ENCODE results near the gene COLEC11. TPM values are rescaled to one million over a fixed set of nuclear protein-coding genes. Genes with fewer than 3 reads are reported as not detected.

COLEC11 gene
- total RNA-seq, 1 experiment from 2014 or later = 0.39 TPM

DNA sequence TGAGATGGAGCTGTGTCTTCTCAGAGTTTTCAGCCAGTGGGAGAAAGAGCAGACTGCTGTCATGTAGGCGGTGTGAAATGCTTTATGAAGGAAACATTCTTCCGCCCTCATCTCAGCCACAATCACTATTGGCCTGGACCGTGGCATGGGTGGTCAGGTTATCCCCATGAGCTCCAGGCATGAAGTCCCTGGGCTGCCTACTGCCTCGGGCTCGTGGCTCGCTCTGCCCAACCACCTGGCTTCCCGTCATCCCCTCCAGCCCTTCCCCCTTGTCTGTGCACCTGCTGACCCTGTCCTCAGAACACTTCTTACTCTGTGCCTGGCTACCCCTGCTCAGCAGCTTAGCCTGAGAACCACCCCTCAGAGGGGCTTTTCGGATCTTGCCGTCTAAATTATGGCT is 15.5 kb downstream of the COLEC11 start:
- Histone ChIP-seq H3K79me2 (ENCODE audit: insufficient read depth, low read length) (no peaks in the 10 kb centered on the region), H4K8ac (replicated peaks; ENCODE audit: insufficient read length, low read depth, low read length) (no peak overlapping the region), H3K14ac (ENCODE audit: insufficient read depth, low read length) (no peak overlapping the region), H2AK5ac (ENCODE audit: insufficient read length, low read length) (no peak overlapping the region), H2BK5ac (ENCODE audit: insufficient read length, low read length) (no peak overlapping the region), H3K4ac (ENCODE audit: low read depth, low read length) (no peak overlapping the region), H3K27me3 (ENCODE audit: insufficient read depth, low read length) (no peaks in the 10 kb centered on the region), H3K9me3 (ENCODE audit: control insufficient read depth, low read depth, low read length) (no peaks in the 10 kb centered on the region), H3K23ac (ENCODE audit: insufficient read length, low read depth, low read length) (no peak overlapping the region), H3K27ac (ENCODE audit: insufficient read length, low read depth, low read length) (no peak overlapping the region), H3K18ac (ENCODE audit: insufficient read length, low read depth, low read length) (no peak overlapping the region), H3K4me1 (ENCODE audit: insufficient read depth, low read length) (no peaks in the 10 kb centered on the region), H2BK15ac (ENCODE audit: low read depth, low read length) (no peak overlapping the region), H4K91ac (ENCODE audit: insufficient read length, low read depth, low read length) (no peak overlapping the region), H3T11ph (ENCODE audit: low read length) (no peak overlapping the region), H3K9ac (ENCODE audit: extremely low read depth, insufficient read length, low read length) (no peak overlapping the region), H2BK20ac (ENCODE audit: low read depth, low read length, poor library complexity, severe bottlenecking) (no peak overlapping the region), H3K23me2 (ENCODE audit: insufficient read length, low read depth, low read length, poor library complexity, severe bottlenecking) (no peaks in the 10 kb centered on the region), H3K56ac (ENCODE audit: insufficient read length, low read depth, low read length) (no peak overlapping the region), H2AFZ (ENCODE audit: low read length) (no peak overlapping the region), H3K79me1 (ENCODE audit: insufficient read depth, low read depth, low read length, poor library complexity, severe bottlenecking) (no peaks in the 10 kb centered on the region), H4K5ac (ENCODE audit: insufficient read length, low read depth, low read length) (no peak overlapping the region), H2BK120ac (ENCODE audit: low read depth, low read length, poor library complexity, severe bottlenecking) (no peak overlapping the region), H3K4me2 (ENCODE audit: insufficient read depth, insufficient read length, low read length) (no peak overlapping the region), H2BK12ac (ENCODE audit: insufficient read length, low read depth, low read length) (no peak overlapping the region), H4K20me1 (ENCODE audit: control insufficient read depth, insufficient read depth, insufficient read length) (no peaks in the 10 kb centered on the region)
- Mint-ChIP-seq H3K27me3 (ENCODE audit: low read depth) (peaks cover 5% of the 10 kb centered on the region), H3K27ac (no peak overlapping the region), H3K4me3 (no peak overlapping the region), H3K4me1 (peaks cover 9 to 19% of the 10 kb centered on the region in 2 experiments; a peak in 3 of 4 replicates), H3K9me3 (peaks cover 8 to 9% of the 10 kb centered on the region in 2 experiments), H3K36me3 (ENCODE audit: insufficient read depth in 1 of 3, low read depth in 3 of 3) (peaks cover 0 to 9% (median 5%) of the 10 kb centered on the region in 3 experiments; a peak in 6 of 7 replicates)
- no peak for DNase-seq
- WGBS (ENCODE audit: extremely low coverage, insufficient read length, low lambda C conversion rate) = no CpG with 5 or more reads among the region's 9 CpGs
- TF ChIP-seq, protein P1, sequence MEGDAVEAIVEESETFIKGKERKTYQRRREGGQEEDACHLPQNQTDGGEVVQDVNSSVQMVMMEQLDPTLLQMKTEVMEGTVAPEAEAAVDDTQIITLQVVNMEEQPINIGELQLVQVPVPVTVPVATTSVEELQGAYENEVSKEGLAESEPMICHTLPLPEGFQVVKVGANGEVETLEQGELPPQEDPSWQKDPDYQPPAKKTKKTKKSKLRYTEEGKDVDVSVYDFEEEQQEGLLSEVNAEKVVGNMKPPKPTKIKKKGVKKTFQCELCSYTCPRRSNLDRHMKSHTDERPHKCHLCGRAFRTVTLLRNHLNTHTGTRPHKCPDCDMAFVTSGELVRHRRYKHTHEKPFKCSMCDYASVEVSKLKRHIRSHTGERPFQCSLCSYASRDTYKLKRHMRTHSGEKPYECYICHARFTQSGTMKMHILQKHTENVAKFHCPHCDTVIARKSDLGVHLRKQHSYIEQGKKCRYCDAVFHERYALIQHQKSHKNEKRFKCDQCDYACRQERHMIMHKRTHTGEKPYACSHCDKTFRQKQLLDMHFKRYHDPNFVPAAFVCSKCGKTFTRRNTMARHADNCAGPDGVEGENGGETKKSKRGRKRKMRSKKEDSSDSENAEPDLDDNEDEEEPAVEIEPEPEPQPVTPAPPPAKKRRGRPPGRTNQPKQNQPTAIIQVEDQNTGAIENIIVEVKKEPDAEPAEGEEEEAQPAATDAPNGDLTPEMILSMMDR (conservative IDR thresholded peaks at IDR 0.05) = no peak

Measured in H9 (cell line).